Keratinocyte (primary cell): ENCODE measurements around the gene APP.

Experiments
- CTCF ChIP-seq, 3 experiments: IDR thresholded peaks in 1 of 3; conservative IDR thresholded peaks in 1 of 3; optimal IDR thresholded peaks in 1 of 3; 2 replicates in 2 of 3; 3 replicates in 1 of 3; pipeline versions ENCODE3 to v1.5.1; 2011; ENCODE audit warnings: low read length in 3 of 3, mild to moderate bottlenecking in 3 of 3, moderate library complexity in 2 of 3, control low read depth in 1 of 3, inconsistent platforms in 1 of 3; ENCODE audit not compliant: insufficient read depth in 2 of 3; ENCODE audit errors: extremely low read depth in 1 of 3
- EZH2 ChIP-seq: IDR thresholded peaks from one replicate; pipeline ENCODE4 v1.6.1; 2012; ENCODE audit warnings: inconsistent platforms, mild to moderate bottlenecking, low read length, moderate library complexity

- TF ChIP-seq CTCF (optimal IDR thresholded peaks at IDR 0.05 in 1 of 3, IDR thresholded peaks at IDR 0.05 in 1 of 3, conservative IDR thresholded peaks at IDR 0.05 in 1 of 3; ENCODE audit: extremely low read depth in 1 of 3, insufficient read depth in 2 of 3, low read length in 3 of 3) (no peak), EZH2 (no peak)
These were observed 313.1 kb downstream of the APP start for GRCh38 chr21:25857308-25858074.
